GM11168 (cell line): Measurements from ENCODE around the gene ADCK1.
"Not testable (repeated sequence)": the region's sequence is repeated elsewhere in the genome, so short reads cannot be mapped to it uniquely, and the experiment has no call there.

ENCODE experiments used
- in situ Hi-C: fragments of 300-500 bp; cut with MboI; formaldehyde crosslinking; loops from one replicate; pipeline ENCODE4 v1.12.0; 2022; ENCODE audit warnings: low sequenced_read_pairs; ENCODE audit not compliant: unreplicated experiment

ADCK1 gene

GRCh38 chr14:77799863-77800730, at the start of gene ADCK1:
TSS of gene ADCK1 (plus strand) at chr14:77800109. CDS start at chr14:77818979, 18,870 bp downstream.
- in situ Hi-C loops: no loop called here

- in situ Hi-C loops: no loop called here
Observed at GRCh38 chr14:77752266-77752665, 47.6 kb upstream of the ADCK1 start.

GRCh38 chr14:77752799-77753516, 47.0 kb upstream of the ADCK1 start:
- in situ Hi-C loops: no loop called here

- in situ Hi-C loops: no loop called here
Observed at GRCh38 chr14:77760381-77761204, 39.3 kb upstream of the ADCK1 start, which contains the start of gene SNW1. TSS of gene SNW1 (minus strand) at chr14:77761156. CDS start at chr14:77761127, 29 bp downstream.

- in situ Hi-C loops: no loop called here
Observed at GRCh38 chr14:77761205-77761931, 38.5 kb upstream of the ADCK1 start.

- in situ Hi-C loops: no loop called here
Observed at GRCh38 chr14:77763316-77763715, 36.6 kb upstream of the ADCK1 start.

- in situ Hi-C loops: no loop called here
Observed at GRCh38 chr14:77763978-77764377, 35.9 kb upstream of the ADCK1 start.

- in situ Hi-C loops: not testable (repeated sequence)
Observed at GRCh38 chr14:77768442-77769069, 31.4 kb upstream of the ADCK1 start.

GRCh38 chr14:77773966-77774365, 25.9 kb upstream of the ADCK1 start:
- in situ Hi-C loops: not testable (repeated sequence)

GRCh38 chr14:77782202-77782601, 17.7 kb upstream of the ADCK1 start:
- in situ Hi-C loops: no loop called here

GRCh38 chr14:77786148-77786547, 13.8 kb upstream of the ADCK1 start:
- in situ Hi-C loops: no loop called here

GRCh38 chr14:77790566-77791224, 9.2 kb upstream of the ADCK1 start:
- in situ Hi-C loops: no loop called here

- in situ Hi-C loops: no loop called here
Observed at GRCh38 chr14:77791225-77791600, 8.7 kb upstream of the ADCK1 start.

- in situ Hi-C loops: not testable (repeated sequence)
Observed at GRCh38 chr14:77793255-77793654, 6.7 kb upstream of the ADCK1 start.

- in situ Hi-C loops: no loop called here
Observed at GRCh38 chr14:77794357-77794756, 5.6 kb upstream of the ADCK1 start.

- in situ Hi-C loops: not testable (repeated sequence)
Observed at GRCh38 chr14:77799456-77799855, 453 bp upstream of the ADCK1 start.

- in situ Hi-C loops: no loop called here
Observed at GRCh38 chr14:77800814-77801213, 905 bp downstream of the ADCK1 start.

- in situ Hi-C loops: no loop called here
Observed at GRCh38 chr14:77804592-77804991, 4.7 kb downstream of the ADCK1 start.

- in situ Hi-C loops: no loop called here
Observed at GRCh38 chr14:77805706-77806105, 5.8 kb downstream of the ADCK1 start.
